Activated T-helper 17 cell treated with anti-CD3 and anti-CD28 coated beads, Interleukin-2, amount 50 U/mL, for 72 hours (primary cell): ENCODE results near the gene SLCO2B1. TPM values are rescaled to one million over a fixed set of nuclear protein-coding genes. Genes with fewer than 3 reads are reported as not detected.

Experiments used
- ATAC-seq: fragments of 150-1000 bp; cut with Tn5 transposase; replicated peaks from 2 replicates; pipeline ENCODE4 v1.10.0; 2021; ENCODE audit warnings: mild to moderate bottlenecking, moderate library complexity
- H3K27ac Mint-ChIP-seq: one replicate; pipeline ENCODE4 v1.8.0; 2022; ENCODE audit warnings: mixed read lengths
- H3K27me3 Mint-ChIP-seq: one replicate; pipeline ENCODE4 v1.8.0; 2022; ENCODE audit warnings: mixed read lengths
- H3K36me3 Mint-ChIP-seq: one replicate; pipeline ENCODE4 v1.8.0; 2022; ENCODE audit warnings: low read depth, mild to moderate bottlenecking, mixed read lengths
- H3K4me1 Mint-ChIP-seq: one replicate; pipeline ENCODE4 v1.8.0; 2022; ENCODE audit warnings: mixed read lengths
- H3K4me3 Mint-ChIP-seq: one replicate; pipeline ENCODE4 v1.8.0; 2022; ENCODE audit warnings: mild to moderate bottlenecking, mixed read lengths
- H3K9me3 Mint-ChIP-seq: one replicate; pipeline ENCODE4 v1.8.0; 2022; ENCODE audit warnings: mixed read lengths
- total RNA-seq, 2 donors: library from RNA; stranded (reverse); gene quantifications; one replicate each; pipeline ENCODE4 v1.2.3, GENCODE V29; 2022

SLCO2B1 gene
- total RNA-seq, 2 donors from 2014 or later: 0.26 to 2.2 TPM

- no peak for ATAC-seq
- peaks cover 12% of the 10 kb centered on the region for H3K27me3 Mint-ChIP-seq
- peaks cover 4% of the 10 kb centered on the region for H3K9me3 Mint-ChIP-seq
- H3K27ac Mint-ChIP-seq: no peak overlapping the region
- H3K36me3 Mint-ChIP-seq: no peaks in the 10 kb centered on the region
- peaks cover 4% of the 10 kb centered on the region for H3K4me1 Mint-ChIP-seq
- H3K4me3 Mint-ChIP-seq: no peak overlapping the region
Observed at GRCh38 chr11:75229466-75229865, 78.6 kb downstream of the SLCO2B1 start.

- Mint-ChIP-seq H3K9me3 (peaks cover 4% of the 10 kb centered on the region), H3K27ac (no peak overlapping the region), H3K4me3 (no peak overlapping the region), H3K36me3 (no peaks in the 10 kb centered on the region), H3K27me3 (peaks cover 5% of the 10 kb centered on the region), H3K4me1 (peaks cover 4% of the 10 kb centered on the region)
- ATAC-seq: no peak
Observed at GRCh38 chr11:75230621-75231020, 79.7 kb downstream of the SLCO2B1 start.

GRCh38 chr11:75233754-75234172, 82.9 kb downstream of the SLCO2B1 start:
- Mint-ChIP-seq H3K36me3 (no peaks in the 10 kb centered on the region), H3K27me3 (peaks cover 10% of the 10 kb centered on the region), H3K4me3 (no peak overlapping the region), H3K9me3 (peaks cover 4% of the 10 kb centered on the region), H3K27ac (no peak overlapping the region), H3K4me1 (peaks cover 4% of the 10 kb centered on the region)
- no peak for ATAC-seq

- Mint-ChIP-seq H3K4me3 (no peak overlapping the region), H3K27me3 (peaks cover 14% of the 10 kb centered on the region), H3K27ac (no peak overlapping the region), H3K9me3 (peaks cover 4% of the 10 kb centered on the region), H3K4me1 (peaks cover 4% of the 10 kb centered on the region), H3K36me3 (no peaks in the 10 kb centered on the region)
- ATAC-seq: no peak
Observed at GRCh38 chr11:75236062-75236461, 85.2 kb downstream of the SLCO2B1 start.

GRCh38 chr11:75237050-75237449, 86.1 kb downstream of the SLCO2B1 start:
- Mint-ChIP-seq H3K4me3 (no peak overlapping the region), H3K9me3 (peaks cover 4% of the 10 kb centered on the region), H3K27me3 (peaks cover 14% of the 10 kb centered on the region), H3K36me3 (no peaks in the 10 kb centered on the region), H3K27ac (no peak overlapping the region), H3K4me1 (peaks cover 4% of the 10 kb centered on the region)
- no peak for ATAC-seq

GRCh38 chr11:75238595-75239440, 87.9 kb downstream of the SLCO2B1 start:
- Mint-ChIP-seq H3K27me3 (peaks cover 21% of the 10 kb centered on the region), H3K9me3 (peaks cover under 1% of the 10 kb centered on the region), H3K36me3 (peaks cover 4% of the 10 kb centered on the region), H3K27ac (no peak overlapping the region), H3K4me1 (peaks cover under 1% of the 10 kb centered on the region), H3K4me3 (peak overlapping the region; percentile 71)
- ATAC-seq: no peak

GRCh38 chr11:75239531-75240290, 88.8 kb downstream of the SLCO2B1 start:
- Mint-ChIP-seq H3K36me3 (peaks cover 4% of the 10 kb centered on the region), H3K4me3 (peak overlapping the region; percentile 71), H3K27ac (no peak overlapping the region), H3K27me3 (peaks cover 20% of the 10 kb centered on the region), H3K9me3 (no peaks in the 10 kb centered on the region), H3K4me1 (no peaks in the 10 kb centered on the region)
- ATAC-seq: no peak

GRCh38 chr11:75240311-75241035, 89.6 kb downstream of the SLCO2B1 start, which contains the start of gene TPBGL:
Gene TPBGL (plus strand): TSS chr11:75240774. CDS start chr11:75241050, 276 bp downstream.
- Mint-ChIP-seq H3K4me1 (no peaks in the 10 kb centered on the region), H3K36me3 (peaks cover 4% of the 10 kb centered on the region), H3K27ac (no peak within 1 kb of the TSS), H3K9me3 (no peaks in the 10 kb centered on the region), H3K27me3 (peaks cover 20% of the 10 kb centered on the region), H3K4me3 (peak within 1 kb of the TSS; percentile 78)
- no peak for ATAC-seq

GRCh38 chr11:75241036-75241905, 90.4 kb downstream of the SLCO2B1 start:
- peaks cover 20% of the 10 kb centered on the region for H3K27me3 Mint-ChIP-seq
- H3K27ac Mint-ChIP-seq: no peak overlapping the region
- H3K36me3 Mint-ChIP-seq: peaks cover 4% of the 10 kb centered on the region
- no peaks in the 10 kb centered on the region for H3K4me1 Mint-ChIP-seq
- peak overlapping the region; percentile 78 for H3K4me3 Mint-ChIP-seq
- peak; percentile 93 for ATAC-seq
- H3K9me3 Mint-ChIP-seq: no peaks in the 10 kb centered on the region

GRCh38 chr11:75241906-75242644, 91.2 kb downstream of the SLCO2B1 start:
- Mint-ChIP-seq H3K27me3 (peaks cover 20% of the 10 kb centered on the region), H3K4me1 (no peaks in the 10 kb centered on the region), H3K27ac (peak overlapping the region; percentile 54), H3K9me3 (no peaks in the 10 kb centered on the region), H3K4me3 (peak overlapping the region; percentile 78), H3K36me3 (peaks cover 4% of the 10 kb centered on the region)
- ATAC-seq: no peak

GRCh38 chr11:75242722-75243600, 92.1 kb downstream of the SLCO2B1 start:
- Mint-ChIP-seq H3K27me3 (peaks cover 15% of the 10 kb centered on the region), H3K9me3 (no peaks in the 10 kb centered on the region), H3K27ac (peak overlapping the region; percentile 54), H3K4me1 (no peaks in the 10 kb centered on the region), H3K4me3 (peak overlapping the region; percentile 78), H3K36me3 (peaks cover 4% of the 10 kb centered on the region)
- ATAC-seq: no peak

GRCh38 chr11:75244052-75244814, 93.3 kb downstream of the SLCO2B1 start:
- no peak for ATAC-seq
- H3K9me3 Mint-ChIP-seq: no peaks in the 10 kb centered on the region
- H3K4me1 Mint-ChIP-seq: no peaks in the 10 kb centered on the region
- H3K36me3 Mint-ChIP-seq: peaks cover 4% of the 10 kb centered on the region
- H3K4me3 Mint-ChIP-seq: no peak overlapping the region
- no peak overlapping the region for H3K27ac Mint-ChIP-seq
- H3K27me3 Mint-ChIP-seq: peaks cover 12% of the 10 kb centered on the region
